Large intestine (tissue), 3 donors: ENCODE measurements around the gene PDE8A. TPM values are rescaled to one million over a fixed set of nuclear protein-coding genes. Genes with fewer than 3 reads are reported as not detected.

Experiments
- DNase-seq, 2 donors: peaks; one replicate each; pipeline versions ENCODE4 v3.0.0 to v3.0.0-alpha.2; 2013
- H3K27ac ChIP-seq: one replicate; pipeline ENCODE4 v1.5.1; 2013; ENCODE audit warnings: low read length
- H3K27me3 ChIP-seq: 2 replicates; pipeline ENCODE4 v1.6.1; 2013; ENCODE audit warnings: low read length; ENCODE audit not compliant: control insufficient read depth, insufficient read depth
- H3K36me3 ChIP-seq: 2 replicates; pipeline ENCODE4 v1.6.1; 2013; ENCODE audit warnings: low read length; ENCODE audit not compliant: control insufficient read depth, insufficient read depth
- H3K4me1 ChIP-seq: one replicate; pipeline ENCODE4 v1.6.1; 2013; ENCODE audit warnings: low read length; ENCODE audit not compliant: control insufficient read depth, insufficient read depth
- H3K4me3 ChIP-seq: one replicate; pipeline ENCODE4 v1.5.1; 2013; ENCODE audit warnings: low read length
- H3K9me3 ChIP-seq: one replicate; pipeline ENCODE4 v1.6.1; 2013; ENCODE audit warnings: mild to moderate bottlenecking, low read depth, low read length, moderate library complexity; ENCODE audit not compliant: control insufficient read depth
- WGBS: methylation state at CpG from one replicate; pipeline ENCODE4 v1.1.5; 2013; ENCODE audit warnings: low lambda C conversion rate; ENCODE audit not compliant: insufficient coverage; 5-methylcytosine and 5-hydroxymethylcytosine counted together
- polyA plus RNA-seq: library from polyadenylated mRNA; unstranded; fragments of 120-200 nt; gene quantifications from one replicate; pipeline ENCODE4 v1.2.1, GENCODE V29; 2013

PDE8A gene
- polyA plus RNA-seq, 1 donor: 58.2 TPM

DNA sequence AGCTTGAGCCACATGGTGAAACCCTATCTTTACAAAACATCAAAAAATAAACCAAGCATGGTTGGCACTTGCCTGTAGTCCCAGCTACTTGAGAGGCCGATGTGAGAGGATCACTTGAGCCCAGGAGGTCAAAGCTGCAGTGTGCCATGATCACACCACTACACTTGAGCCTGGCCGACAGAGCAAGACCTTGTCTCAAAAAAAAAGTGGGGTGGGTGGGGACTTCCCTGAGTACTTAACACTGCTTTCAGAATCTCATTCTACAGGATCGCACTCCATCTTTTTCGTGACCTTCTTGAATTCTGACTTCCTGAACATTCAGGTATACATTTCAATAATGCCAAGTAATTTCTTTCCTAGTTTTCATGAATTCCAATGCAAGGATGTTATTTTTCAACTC lies 91.3 kb downstream of the PDE8A start:
- H3K27ac ChIP-seq: no peak overlapping the region
- H3K36me3 ChIP-seq: peaks cover 49% of the 10 kb centered on the region
- no peaks in the 10 kb centered on the region for H3K4me1 ChIP-seq
- no peak for DNase-seq
- H3K4me3 ChIP-seq: no peak overlapping the region
- WGBS: 93% methylated on average over 2 of the region's 4 CpGs
- no peaks in the 10 kb centered on the region for H3K9me3 ChIP-seq
- H3K27me3 ChIP-seq: no peaks in the 10 kb centered on the region

DNA sequence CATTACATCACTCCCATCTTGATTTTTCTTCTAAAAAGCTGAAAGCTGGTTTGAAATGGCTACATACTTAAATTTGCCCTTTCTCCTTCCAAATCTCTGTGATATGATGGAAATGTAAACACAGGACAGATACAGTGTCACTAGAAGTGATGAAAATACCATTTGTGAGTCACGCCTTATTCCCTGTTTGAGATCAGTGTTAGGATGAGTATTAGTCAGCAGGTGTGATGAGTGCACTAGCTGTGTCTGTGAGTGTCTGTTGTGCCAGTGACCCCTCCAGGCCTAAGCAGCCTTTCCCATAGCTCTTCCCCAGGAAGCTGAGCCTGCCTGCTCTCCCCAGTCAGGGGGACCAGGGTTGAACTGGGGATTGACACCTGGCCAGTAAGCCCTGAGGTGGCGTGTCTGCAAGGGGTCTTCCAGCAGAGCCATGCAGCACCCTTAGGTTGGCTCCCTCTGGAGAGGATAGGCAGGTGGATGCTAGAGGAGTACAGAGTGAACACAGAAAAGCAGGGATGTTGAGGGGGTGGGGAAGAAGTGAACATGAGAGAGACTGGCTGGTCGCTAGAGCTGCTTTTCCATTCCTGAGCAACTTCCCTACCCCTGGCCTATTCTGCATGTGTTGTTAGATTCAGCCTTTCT lies 92.0 kb downstream of the PDE8A start:
- H3K9me3 ChIP-seq: no peaks in the 10 kb centered on the region
- H3K36me3 ChIP-seq: peaks cover 42% of the 10 kb centered on the region
- no peak overlapping the region for H3K27ac ChIP-seq
- no peak for DNase-seq
- H3K4me1 ChIP-seq: no peaks in the 10 kb centered on the region
- H3K27me3 ChIP-seq: no peaks in the 10 kb centered on the region
- WGBS: no CpG with 5 or more reads among the region's 3 CpGs
- H3K4me3 ChIP-seq: no peak overlapping the region

DNA sequence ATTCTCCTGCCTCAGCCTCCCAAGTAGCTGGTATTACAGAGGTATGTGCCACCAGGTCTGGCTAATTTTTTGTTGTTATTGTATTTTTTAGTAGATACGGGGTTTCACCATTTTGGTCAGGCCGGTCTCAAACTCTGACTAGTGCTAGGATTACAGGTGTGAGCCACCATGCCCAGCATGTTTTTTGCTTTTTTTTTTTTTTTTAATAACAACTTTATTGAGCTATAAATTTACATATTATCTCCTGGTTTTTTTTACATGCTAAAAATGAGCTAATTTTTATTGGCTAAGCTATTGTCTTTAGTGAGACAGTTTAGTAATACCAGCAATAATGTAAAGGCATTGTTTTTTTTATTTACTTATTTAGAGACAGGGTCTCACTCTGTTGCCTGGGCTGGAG lies 105.2 kb downstream of the PDE8A start:
- Histone ChIP-seq H3K4me1 (no peaks in the 10 kb centered on the region), H3K9me3 (no peaks in the 10 kb centered on the region), H3K27ac (no peak overlapping the region), H3K36me3 (peaks cover 50% of the 10 kb centered on the region), H3K4me3 (no peak overlapping the region), H3K27me3 (no peaks in the 10 kb centered on the region)
- no peak for DNase-seq
- WGBS: no CpG with 5 or more reads among the region's 2 CpGs

DNA sequence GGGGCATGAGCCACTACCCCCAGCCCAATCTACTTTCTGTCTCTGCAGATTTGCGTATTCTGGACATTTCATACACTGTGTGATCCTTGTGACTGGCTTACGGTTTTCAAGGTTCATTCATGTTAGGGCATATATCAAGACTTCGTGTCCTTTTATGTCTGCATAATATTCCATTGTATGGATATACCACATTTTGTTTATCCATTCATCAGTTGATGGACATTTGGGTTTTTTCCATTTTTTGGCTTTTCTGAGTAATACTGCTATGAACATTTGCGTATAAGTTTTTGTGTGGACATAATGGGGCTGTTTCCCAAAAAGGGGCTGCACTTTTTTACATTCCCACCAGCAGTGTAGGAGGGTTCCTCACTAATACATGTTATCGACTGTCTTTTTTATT lies 106.6 kb downstream of the PDE8A start:
- no peaks in the 10 kb centered on the region for H3K27me3 ChIP-seq
- no peaks in the 10 kb centered on the region for H3K9me3 ChIP-seq
- H3K27ac ChIP-seq: no peak overlapping the region
- no peak overlapping the region for H3K4me3 ChIP-seq
- WGBS: 100% methylated on average over 5 of the region's 5 CpGs
- H3K4me1 ChIP-seq: no peaks in the 10 kb centered on the region
- H3K36me3 ChIP-seq: peaks cover 62% of the 10 kb centered on the region
- DNase-seq: no peak

DNA sequence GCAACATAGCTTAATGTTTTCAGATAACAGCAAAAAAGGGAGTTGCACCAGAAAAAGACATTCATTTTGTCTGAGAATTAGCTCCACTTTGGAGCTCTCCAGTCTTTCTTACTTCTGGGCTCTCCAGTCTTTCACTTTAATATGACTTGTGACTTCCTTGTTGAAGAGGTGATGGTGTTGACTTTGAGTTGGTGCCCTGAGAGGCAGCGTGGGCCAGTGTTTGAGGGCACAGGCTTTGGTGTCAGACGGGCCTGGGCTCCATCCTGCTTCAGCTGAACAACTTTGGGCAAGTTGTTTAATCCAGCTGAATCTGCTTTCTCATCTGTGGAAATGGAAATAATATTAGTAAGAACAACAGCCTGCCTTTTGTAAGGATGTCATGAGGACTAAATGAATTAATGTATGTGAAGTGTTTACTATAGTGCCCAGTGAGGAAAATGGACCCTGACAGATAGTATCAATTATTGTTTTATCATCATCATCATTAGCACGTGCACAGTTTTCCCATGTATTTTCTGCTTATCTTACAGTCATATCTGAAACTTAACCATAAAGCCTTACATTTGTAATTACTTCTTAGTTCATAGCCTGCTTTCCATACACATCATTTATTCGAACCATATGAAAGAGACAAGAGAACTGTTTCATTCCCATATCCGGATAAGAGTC lies 108.4 kb downstream of the PDE8A start:
- no peak overlapping the region for H3K4me3 ChIP-seq
- no peaks in the 10 kb centered on the region for H3K27me3 ChIP-seq
- H3K4me1 ChIP-seq: no peaks in the 10 kb centered on the region
- H3K27ac ChIP-seq: no peak overlapping the region
- WGBS: 100% methylated on average over 1 of the region's 5 CpGs
- peaks cover 48% of the 10 kb centered on the region for H3K36me3 ChIP-seq
- DNase-seq: no peak
- no peaks in the 10 kb centered on the region for H3K9me3 ChIP-seq

DNA sequence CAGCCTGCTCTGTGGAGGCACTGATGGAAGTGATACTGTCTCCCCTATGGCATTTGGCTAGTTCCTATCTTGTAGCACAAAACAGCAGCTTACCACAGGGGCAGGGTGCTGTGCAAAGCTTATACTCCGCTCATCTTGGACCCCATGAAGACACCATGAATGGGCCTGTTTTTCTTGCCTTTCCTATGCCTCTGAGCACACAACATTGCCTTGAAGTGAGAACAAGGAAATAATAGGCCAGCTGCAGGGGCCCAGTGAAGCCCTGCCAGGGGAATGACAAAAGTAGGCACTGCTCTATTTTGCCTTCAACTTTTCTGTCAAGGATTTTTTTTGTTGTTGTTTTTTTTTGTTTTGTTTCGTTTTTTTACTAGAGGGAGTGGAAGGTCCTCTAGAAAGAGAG lies 110.3 kb downstream of the PDE8A start:
- Histone ChIP-seq H3K27me3 (no peaks in the 10 kb centered on the region), H3K4me1 (no peaks in the 10 kb centered on the region), H3K27ac (no peak overlapping the region), H3K36me3 (peaks cover 44% of the 10 kb centered on the region), H3K9me3 (no peaks in the 10 kb centered on the region), H3K4me3 (no peak overlapping the region)
- WGBS: 100% methylated on average over 1 of the region's 2 CpGs
- no peak for DNase-seq

DNA sequence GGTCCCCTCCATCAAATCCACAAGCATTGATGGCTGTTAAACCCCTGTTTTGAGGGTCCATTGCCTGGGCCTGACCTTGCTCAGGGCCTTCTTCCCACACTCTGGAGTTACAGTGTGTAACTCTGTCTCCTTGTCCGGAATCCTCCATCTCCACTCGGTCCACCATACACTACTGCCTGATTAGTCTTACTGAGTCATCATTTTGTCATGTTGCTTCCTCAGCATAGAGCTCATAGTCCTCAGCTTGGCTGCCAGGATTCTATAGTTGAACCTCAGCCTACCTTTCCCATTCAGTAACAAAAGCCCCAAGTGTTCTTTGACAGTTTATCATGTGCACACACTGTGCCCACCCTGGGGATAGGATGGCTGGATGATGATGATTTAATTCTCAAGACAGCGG lies 113.0 kb downstream of the PDE8A start:
- DNase-seq: peak; percentile 29 to 43
- no CpG with 5 or more reads among the region's 3 CpGs for WGBS
- no peaks in the 10 kb centered on the region for H3K27me3 ChIP-seq

DNA sequence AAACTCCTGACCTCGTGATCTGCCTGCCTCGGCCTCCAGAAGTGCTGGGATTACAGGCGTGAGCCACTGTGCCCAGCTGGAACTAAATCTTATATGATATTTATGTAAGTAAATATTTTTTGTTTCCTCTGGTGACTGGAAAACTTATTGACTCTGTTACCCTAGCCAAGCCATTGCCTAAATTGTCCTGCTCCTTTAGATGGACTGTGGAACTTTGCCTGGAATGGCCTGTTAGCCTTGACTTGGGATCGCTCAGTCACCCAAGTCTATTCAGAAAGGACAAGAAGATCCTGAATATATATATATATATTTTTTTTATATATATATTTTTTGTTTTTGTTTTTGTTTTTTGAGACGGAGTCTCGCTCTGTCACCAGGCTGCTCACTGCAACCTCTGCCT lies 113.9 kb downstream of the PDE8A start:
- no peak overlapping the region for H3K4me3 ChIP-seq
- peaks cover 9% of the 10 kb centered on the region for H3K4me1 ChIP-seq
- DNase-seq: no peak
- H3K36me3 ChIP-seq: peaks cover 41% of the 10 kb centered on the region
- 100% methylated on average over 1 of the region's 6 CpGs for WGBS
- no peak overlapping the region for H3K27ac ChIP-seq
- no peaks in the 10 kb centered on the region for H3K27me3 ChIP-seq
- H3K9me3 ChIP-seq: no peaks in the 10 kb centered on the region

More for the DNA sequence above, 113.0 kb downstream of the PDE8A start:
- H3K4me3 ChIP-seq: no peak overlapping the region
- peaks cover 44% of the 10 kb centered on the region for H3K36me3 ChIP-seq
- H3K27ac ChIP-seq: peak overlapping the region; percentile 42
- H3K9me3 ChIP-seq: no peaks in the 10 kb centered on the region
- H3K4me1 ChIP-seq: peaks cover 9% of the 10 kb centered on the region

DNA sequence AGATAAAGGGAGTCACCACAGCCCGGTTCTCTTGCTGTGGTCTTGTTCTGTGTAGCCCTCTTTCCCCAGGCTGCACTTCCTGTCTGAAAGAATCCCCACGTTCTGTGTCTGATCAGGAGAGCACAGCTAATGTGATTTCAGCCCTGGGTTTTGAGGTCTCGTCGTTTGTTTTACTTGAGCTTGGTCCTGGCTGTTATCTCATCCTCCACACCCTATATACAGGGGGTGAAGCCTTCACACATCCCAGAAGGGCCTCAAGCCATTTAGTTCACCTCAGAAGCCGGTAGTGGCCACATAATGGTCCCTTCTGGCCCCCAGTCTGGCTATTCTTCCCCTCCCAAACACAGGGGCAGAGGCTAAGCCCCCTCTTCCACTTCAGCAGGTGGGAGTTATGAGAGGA lies 115.6 kb downstream of the PDE8A start:
- DNase-seq: no peak
- Histone ChIP-seq H3K27me3 (no peaks in the 10 kb centered on the region), H3K4me3 (no peak overlapping the region), H3K27ac (peak overlapping the region; percentile 47), H3K4me1 (peaks cover 9% of the 10 kb centered on the region), H3K36me3 (peaks cover 33% of the 10 kb centered on the region), H3K9me3 (no peaks in the 10 kb centered on the region)
- WGBS: no CpG with 5 or more reads among the region's 5 CpGs

DNA sequence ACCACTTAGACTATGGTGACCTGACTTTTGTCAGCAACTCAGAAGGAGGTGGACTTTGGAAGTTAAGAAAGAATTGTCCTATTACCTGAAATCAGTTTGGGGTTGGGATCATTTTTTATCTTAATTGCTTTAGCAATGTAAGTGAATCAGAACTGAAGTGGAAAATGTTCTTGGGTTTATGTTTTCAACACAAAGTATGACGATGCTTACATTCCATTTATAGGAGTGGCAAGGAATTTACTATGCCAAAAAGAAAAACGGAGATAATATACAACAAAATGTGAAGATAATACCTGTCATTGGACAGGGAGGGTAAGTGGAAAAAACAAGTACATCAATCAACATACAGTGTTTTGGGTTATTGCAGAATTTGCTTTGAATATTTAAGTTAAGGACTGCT lies 116.1 kb downstream of the PDE8A start:
- Histone ChIP-seq H3K36me3 (peaks cover 28% of the 10 kb centered on the region), H3K4me1 (peaks cover 9% of the 10 kb centered on the region), H3K27me3 (no peaks in the 10 kb centered on the region), H3K4me3 (no peak overlapping the region), H3K9me3 (no peaks in the 10 kb centered on the region), H3K27ac (peak overlapping the region; percentile 47)
- peak; percentile 41 to 59 for DNase-seq
- 40% methylated on average over 1 of the region's 2 CpGs for WGBS
